RKO (cell line): ENCODE data around the gene DGKH.

Experiments
- DNase-seq: peaks from one replicate; pipeline ENCODE4 v3.0.0-alpha.2; 2016; ENCODE audit warnings: low spot score

The DGKH gene

GRCh38 chr13:42275506-42275905 is 227.1 kb downstream of the DGKH start:
- peak; percentile 55 for DNase-seq

- DNase-seq: no peak
Measured at GRCh38 chr13:42276683-42277082, 228.2 kb downstream of the DGKH start.

- no peak for DNase-seq
Measured at GRCh38 chr13:42277618-42278276, 229.3 kb downstream of the DGKH start.

GRCh38 chr13:42279080-42279479 is 230.6 kb downstream of the DGKH start:
- DNase-seq: no peak

- no peak for DNase-seq
Measured at GRCh38 chr13:42279986-42280385, 231.5 kb downstream of the DGKH start.

- no peak for DNase-seq
Measured at GRCh38 chr13:42280537-42280936, 232.1 kb downstream of the DGKH start.

GRCh38 chr13:42283574-42283973 is 235.1 kb downstream of the DGKH start:
- no peak for DNase-seq

- DNase-seq: no peak
Measured at GRCh38 chr13:42284068-42284467, 235.6 kb downstream of the DGKH start.
